RWPE1 (cell line): ENCODE data around the gene S100PBP.
A peak's percentile ranks its signal among the peaks of the same experiment; 100 is the strongest.

ENCODE experiments used
- CTCF ChIA-PET: fragments of 350-600 bp; sonication (Branson Sonifier 250); formaldehyde crosslinking; extraction: SDS; loops from one replicate; lab custom pipeline; 2021; lab: Yijun Ruan, JAX
- POLR2A ChIA-PET: fragments of 400-600 bp; formaldehyde crosslinking; extraction: SDS; loops from one replicate; lab custom pipeline; 2020; ENCODE audit warnings: antibody characterized with exemption; ENCODE audit not compliant: low non-redundant PET; lab: Yijun Ruan, JAX
- DNase-seq: peaks from one replicate; pipeline ENCODE4 v3.0.0; 2012; ENCODE audit warnings: low spot score
- H3K27ac ChIP-seq: fragments of 450-650 bp; 2 replicates; pipeline ENCODE4 v1.5.1; 2017
- TF ChIP-seq, protein P1 (sequence below): fragments of 450-650 bp; conservative IDR thresholded peaks from 2 replicates; pipeline ENCODE4 v1.5.1; 2017; ENCODE audit warnings: low read depth, mild to moderate bottlenecking

S100PBP gene

GRCh38 chr1:32872192-32872460 lies 54.7 kb downstream of the S100PBP start:
- CTCF ChIA-PET = interaction anchor here (0.5 to 1.8 kb wide), 9 partner anchors 9 to 384 kb away, joined by 3 to 11 read pairs (median 5); partner anchors contain the start of gene HPCA
- H3K27ac ChIP-seq = no peak overlapping the region
- TF ChIP-seq, protein P1, sequence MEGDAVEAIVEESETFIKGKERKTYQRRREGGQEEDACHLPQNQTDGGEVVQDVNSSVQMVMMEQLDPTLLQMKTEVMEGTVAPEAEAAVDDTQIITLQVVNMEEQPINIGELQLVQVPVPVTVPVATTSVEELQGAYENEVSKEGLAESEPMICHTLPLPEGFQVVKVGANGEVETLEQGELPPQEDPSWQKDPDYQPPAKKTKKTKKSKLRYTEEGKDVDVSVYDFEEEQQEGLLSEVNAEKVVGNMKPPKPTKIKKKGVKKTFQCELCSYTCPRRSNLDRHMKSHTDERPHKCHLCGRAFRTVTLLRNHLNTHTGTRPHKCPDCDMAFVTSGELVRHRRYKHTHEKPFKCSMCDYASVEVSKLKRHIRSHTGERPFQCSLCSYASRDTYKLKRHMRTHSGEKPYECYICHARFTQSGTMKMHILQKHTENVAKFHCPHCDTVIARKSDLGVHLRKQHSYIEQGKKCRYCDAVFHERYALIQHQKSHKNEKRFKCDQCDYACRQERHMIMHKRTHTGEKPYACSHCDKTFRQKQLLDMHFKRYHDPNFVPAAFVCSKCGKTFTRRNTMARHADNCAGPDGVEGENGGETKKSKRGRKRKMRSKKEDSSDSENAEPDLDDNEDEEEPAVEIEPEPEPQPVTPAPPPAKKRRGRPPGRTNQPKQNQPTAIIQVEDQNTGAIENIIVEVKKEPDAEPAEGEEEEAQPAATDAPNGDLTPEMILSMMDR = no peak
- no peak for DNase-seq
- POLR2A ChIA-PET = no interaction called here

- TF ChIP-seq, protein P1 = no peak
- H3K27ac ChIP-seq = no peak overlapping the region
- ChIA-PET CTCF (interaction anchor here (0.6 to 1.8 kb wide), 2 partner anchors 13 to 122 kb away, joined by 3 to 7 read pairs; partner anchors contain the start of gene HPCA), POLR2A (no interaction called here)
- no peak for DNase-seq
Measured at GRCh38 chr1:32873484-32873883, 56.0 kb downstream of the S100PBP start.

DNA sequence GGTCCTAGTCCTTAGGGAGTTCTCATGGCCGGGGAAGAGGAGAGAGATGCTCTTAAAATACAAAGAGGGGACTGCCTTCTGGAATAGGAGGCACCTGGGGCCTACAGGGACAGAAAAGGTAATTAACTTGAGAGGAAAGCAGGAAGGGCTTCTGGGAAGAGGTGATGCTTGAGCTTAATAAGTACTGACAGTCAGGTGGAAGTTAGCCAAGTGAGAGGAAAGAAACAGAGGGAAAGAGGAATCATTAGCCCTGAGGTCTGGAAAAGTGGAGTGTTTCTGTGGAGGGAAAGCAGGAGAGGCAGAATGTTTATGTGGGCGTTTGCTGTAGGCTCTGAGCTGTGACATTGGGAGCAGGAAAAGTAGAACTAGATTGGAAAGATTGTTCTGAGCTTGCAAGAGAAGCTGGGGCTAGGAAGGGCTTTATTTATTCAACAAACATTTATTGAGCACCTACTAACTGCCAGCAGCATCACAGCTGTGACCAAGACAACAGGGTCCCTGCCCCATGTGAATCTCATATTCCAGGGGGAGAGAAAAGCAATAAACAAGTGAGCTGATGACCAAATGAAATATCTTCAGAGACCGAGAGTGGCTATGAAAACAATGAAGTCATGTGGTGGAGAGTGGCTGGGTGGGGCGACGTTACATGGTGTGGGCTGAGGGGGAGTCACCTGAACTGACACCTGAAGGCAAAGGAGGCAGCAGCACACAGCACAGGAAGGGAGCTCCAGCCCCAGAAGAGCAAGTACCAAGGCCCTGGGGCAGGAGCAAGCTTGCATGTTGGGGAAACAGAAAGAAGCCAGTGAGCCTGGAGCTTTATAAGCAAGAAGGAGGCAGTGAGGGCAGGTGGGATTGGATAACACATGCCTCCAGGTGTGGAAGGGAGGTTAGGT lies 57.7 kb downstream of the S100PBP start:
- ChIA-PET CTCF (interaction anchor here (0.6 to 1.4 kb wide), 7 partner anchors 27 to 722 kb away, joined by 3 to 7 read pairs (median 4); no protein-coding TSS in a partner anchor), POLR2A (no interaction called here)
- TF ChIP-seq, protein P1 = no peak
- no peak for DNase-seq
- no peak overlapping the region for H3K27ac ChIP-seq

DNA sequence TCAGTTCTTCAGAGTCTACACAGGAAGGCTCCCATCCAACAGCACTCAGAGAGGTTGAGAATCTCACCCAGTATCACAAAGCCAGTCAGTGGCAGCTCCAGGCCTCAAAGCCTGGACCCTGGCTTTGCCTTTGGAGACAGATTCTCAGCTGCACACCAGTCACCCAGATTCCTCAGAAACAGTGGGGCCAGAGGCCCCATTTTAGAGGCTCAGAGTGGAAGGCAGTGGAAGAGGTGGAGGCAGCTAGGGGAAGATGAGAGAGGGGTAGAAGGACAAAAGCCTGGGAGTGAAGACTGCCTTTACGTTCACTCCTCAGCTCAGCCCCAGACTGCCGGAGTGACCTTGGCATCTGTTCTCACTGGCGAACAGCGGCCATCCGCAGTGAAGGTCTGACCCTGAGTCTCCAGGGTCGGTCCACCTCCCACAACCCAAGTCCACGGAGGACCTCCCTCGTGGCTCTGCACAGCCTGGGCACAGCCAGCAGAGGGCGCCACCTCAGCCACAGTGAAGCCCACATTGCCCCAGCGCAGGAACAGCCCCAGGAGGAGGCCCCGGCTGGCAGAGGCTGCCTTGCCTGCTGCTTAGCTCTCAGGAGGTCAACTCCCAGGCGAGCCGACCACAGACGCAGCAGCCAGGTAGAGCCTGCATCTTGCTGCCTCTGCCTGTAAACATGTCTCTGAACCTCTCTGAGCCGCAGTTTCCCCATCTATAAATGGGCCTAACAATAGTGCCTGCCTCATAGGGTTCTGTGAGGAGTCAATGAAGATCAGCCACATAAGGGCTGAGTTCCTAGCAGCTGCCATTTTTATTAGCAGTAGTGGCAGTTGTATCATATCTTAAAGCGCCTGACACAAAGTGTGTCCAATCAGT lies 59.1 kb downstream of the S100PBP start:
- ChIA-PET POLR2A (no interaction called here), CTCF (interaction anchor here (0.6 to 2.1 kb wide), 11 partner anchors 8 to 815 kb away, joined by 3 to 14 read pairs (median 3); partner anchors contain the start of gene HPCA)

GRCh38 chr1:32877211-32878110 lies 60.0 kb downstream of the S100PBP start:
- DNase-seq = no peak
- CTCF ChIA-PET = interaction anchor here (0.5 to 2.1 kb wide), 7 partner anchors 8 to 618 kb away, joined by 3 to 14 read pairs (median 4); partner anchors contain the start of gene HPCA
- POLR2A ChIA-PET = interaction anchor here (0.5 kb wide), 1 partner anchor 512 kb away, joined by 3 read pairs; no protein-coding TSS in a partner anchor
- TF ChIP-seq, protein P1 = no peak
- H3K27ac ChIP-seq = peak overlapping the region; percentile 8; the same call in 1 of the 2 replicates

More for the DNA sequence above, 59.1 kb downstream of the S100PBP start:
- no peak overlapping the region for H3K27ac ChIP-seq
- DNase-seq = peak; percentile 55
- TF ChIP-seq, protein P1 = peak; percentile 79
